H1 (cell line): ENCODE measurements around the gene STX8.

ENCODE experiments used
- CBX8 ChIP-seq: fragments of 300-800, 300-1000 bp; sonication (generic); IDR thresholded peaks from 2 replicates; pipeline ENCODE4 v1.7.1; 2016; ENCODE audit warnings: low read depth, low read length, borderline replicate concordance
- CEBPB ChIP-seq: IDR thresholded peaks from 2 replicates; pipeline ENCODE4 v1.6.1; 2012; ENCODE audit warnings: low read depth, low read length
- CTCF ChIP-seq, 3 experiments: IDR thresholded peaks; 1 replicate in 2 of 3; 2 replicates in 1 of 3; pipeline versions ENCODE4 v1.5.1 to v1.6.1; 2011; ENCODE audit warnings: low read length in 3 of 3, mild to moderate bottlenecking in 3 of 3, inconsistent platforms in 2 of 3, low read depth in 1 of 3, moderate library complexity in 1 of 3; ENCODE audit not compliant: insufficient read depth in 1 of 3; ENCODE audit errors: control extremely low read depth in 1 of 3
- EGR1 ChIP-seq: IDR thresholded peaks from 2 replicates; pipeline ENCODE4 v1.6.1; 2011; ENCODE audit warnings: low read depth, low read length, borderline replicate concordance
- EZH2 ChIP-seq: fragments of 200-600 bp; sonication (generic); IDR thresholded peaks from 2 replicates; pipeline ENCODE4 v1.7.1; 2012; ENCODE audit warnings: low read depth, mild to moderate bottlenecking, moderate library complexity, low read length, inconsistent platforms; ENCODE audit not compliant: severe bottlenecking
- FOSL1 ChIP-seq: IDR thresholded peaks from 2 replicates; pipeline ENCODE4 v1.6.1; 2011; ENCODE audit warnings: mild to moderate bottlenecking, low read depth, low read length, moderate library complexity; ENCODE audit not compliant: insufficient read depth
- MAX ChIP-seq: IDR thresholded peaks from 2 replicates; pipeline ENCODE4 v1.6.1; 2012; ENCODE audit warnings: inconsistent platforms
- POLR2A ChIP-seq, 2 experiments: IDR thresholded peaks; 1 replicate in 1 of 2; 2 replicates in 1 of 2; pipeline ENCODE4 v1.6.1; 2011; ENCODE audit warnings: low read depth in 2 of 2, low read length in 2 of 2, mild to moderate bottlenecking in 2 of 2; ENCODE audit errors: control extremely low read depth in 1 of 2
- POLR2AphosphoS5 ChIP-seq: IDR thresholded peaks from 2 replicates; pipeline ENCODE4 v1.6.1; 2011; ENCODE audit warnings: low read depth, low read length
- RAD21 ChIP-seq, 2 experiments: IDR thresholded peaks in 1 of 2; conservative IDR thresholded peaks in 1 of 2; 2 replicates each; pipeline ENCODE4 v1.6.1; 2011; ENCODE audit warnings: low read depth in 2 of 2, low read length in 2 of 2, improper control_type of control experiment in 1 of 2, inconsistent platforms in 1 of 2, mild to moderate bottlenecking in 1 of 2, moderate library complexity in 1 of 2
- SP2 ChIP-seq: IDR thresholded peaks from 2 replicates; pipeline ENCODE4 v1.6.1; 2012; ENCODE audit warnings: mild to moderate bottlenecking, low read length, inconsistent platforms
- SRF ChIP-seq: IDR thresholded peaks from 2 replicates; pipeline ENCODE4 v1.6.1; 2011; ENCODE audit warnings: mild to moderate bottlenecking, low read depth, low read length, moderate library complexity
- TBP ChIP-seq: IDR thresholded peaks from 2 replicates; pipeline ENCODE4 v1.6.1; 2011; ENCODE audit warnings: low read depth, low read length, improper control_type of control experiment
- ZNF274 ChIP-seq: IDR thresholded peaks from 2 replicates; pipeline ENCODE4 v1.7.0; 2012; ENCODE audit warnings: low read length, borderline replicate concordance; ENCODE audit errors: extremely low read depth

GRCh38 chr17:9520649-9521048, 55.0 kb downstream of the STX8 start:
- TF ChIP-seq CTCF (IDR thresholded peaks at IDR 0.05; ENCODE audit: control extremely low read depth in 1 of 3, insufficient read depth in 1 of 3, low read depth in 1 of 3, low read length in 3 of 3) (no peak), SRF (no peak), ZNF274 (no peak), POLR2A (IDR thresholded peaks at IDR 0.05; ENCODE audit: control extremely low read depth in 1 of 2, low read depth in 2 of 2, low read length in 2 of 2) (no peak), EZH2 (no peak), POLR2AphosphoS5 (no peak), RAD21 (IDR thresholded peaks at IDR 0.05 in 1 of 2, conservative IDR thresholded peaks at IDR 0.05 in 1 of 2; ENCODE audit: low read depth in 2 of 2, low read length in 2 of 2) (no peak), SP2 (no peak), CEBPB (no peak), MAX (no peak), FOSL1 (no peak), TBP (no peak), EGR1 (no peak), CBX8 (no peak)
